Stomach smooth muscle (tissue), 2 donors: ENCODE results near the gene EEFSEC.

Source experiments
- H3K27ac ChIP-seq: one replicate; pipeline ENCODE4 v1.7.0; 2013; ENCODE audit warnings: mild to moderate bottlenecking, low read length, inconsistent platforms
- H3K27me3 ChIP-seq, 2 donors: one replicate each; pipeline ENCODE4 v1.7.0; 2013; ENCODE audit warnings: low read length in 2 of 2; ENCODE audit not compliant: insufficient read depth in 2 of 2, control insufficient read depth in 1 of 2
- H3K36me3 ChIP-seq, 2 donors: one replicate each; pipeline ENCODE4 v1.7.0; 2013; ENCODE audit warnings: low read length in 2 of 2; ENCODE audit not compliant: control insufficient read depth in 2 of 2, insufficient read depth in 2 of 2
- H3K4me1 ChIP-seq: one replicate; pipeline ENCODE4 v1.7.0; 2013; ENCODE audit warnings: low read length; ENCODE audit not compliant: control insufficient read depth, insufficient read depth
- H3K4me3 ChIP-seq, 2 donors: one replicate each; pipeline ENCODE4 v1.7.0; 2013; ENCODE audit warnings: low read length in 2 of 2
- H3K9ac ChIP-seq, 2 donors: one replicate each; pipeline ENCODE4 v1.7.0; 2013; ENCODE audit warnings: low read length in 2 of 2, mild to moderate bottlenecking in 1 of 2
- H3K9me3 ChIP-seq, 2 donors: one replicate each; pipeline ENCODE4 v1.7.0; 2013; ENCODE audit warnings: low read length in 2 of 2; ENCODE audit not compliant: control insufficient read depth in 2 of 2
- donor health status: healthy.
- donor health status: Pancreatic carcinoma.

EEFSEC gene

GRCh38 chr3:128456776-128457715 is 303.8 kb downstream of the EEFSEC start:
- Histone ChIP-seq H3K27ac (no peak overlapping the region), H3K9me3 (no peaks in the 10 kb centered on the region), H3K9ac (no peak overlapping the region), H3K27me3 (peaks cover 17 to 23% of the 10 kb centered on the region in 2 donors), H3K4me1 (no peaks in the 10 kb centered on the region), H3K36me3 (no peaks in the 10 kb centered on the region), H3K4me3 (no peak overlapping the region)

DNA sequence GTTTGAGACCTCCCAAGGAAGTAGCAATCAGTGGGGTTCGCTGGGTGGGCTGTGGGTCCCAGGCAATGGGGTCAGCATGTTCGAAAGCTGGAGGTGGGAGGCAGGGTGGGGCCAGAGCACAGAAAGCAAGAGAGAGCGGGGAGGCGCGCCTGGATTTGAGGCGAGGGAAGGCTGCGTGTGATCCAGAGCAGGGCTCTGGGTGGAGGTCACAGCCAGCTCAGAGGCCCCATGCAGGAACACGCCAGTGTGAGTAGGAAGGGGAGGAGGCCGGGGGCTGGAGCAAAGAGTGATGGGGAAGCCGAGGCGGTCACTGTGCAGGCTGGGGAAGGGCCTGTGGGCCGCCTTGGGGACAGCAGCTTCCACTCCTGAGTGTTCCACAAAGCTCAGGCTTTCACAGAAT is 304.7 kb downstream of the EEFSEC start:
- peaks cover 17 to 20% of the 10 kb centered on the region in 2 donors for H3K27me3 ChIP-seq
- H3K4me1 ChIP-seq, result no peaks in the 10 kb centered on the region
- H3K27ac ChIP-seq, result no peak overlapping the region
- H3K4me3 ChIP-seq, result no peak overlapping the region
- H3K36me3 ChIP-seq, result no peaks in the 10 kb centered on the region
- H3K9me3 ChIP-seq, result no peaks in the 10 kb centered on the region
- no peak overlapping the region for H3K9ac ChIP-seq
